C4-2B (cell line): Measurements from ENCODE around the gene DNMT1.

Experiments
- H3K27ac ChIP-seq: fragments of 450-650 bp; 2 replicates; pipeline ENCODE4 v1.5.1; 2017
- CTCF ChIP-seq: fragments of 450-650 bp; conservative IDR thresholded peaks from 2 replicates; pipeline ENCODE4 v1.5.1; 2017; ENCODE audit warnings: mild to moderate bottlenecking
- ZFX ChIP-seq: fragments of 450-650 bp; IDR thresholded peaks from 2 replicates; pipeline ENCODE4 v1.6.1; 2017

Gene DNMT1

DNA sequence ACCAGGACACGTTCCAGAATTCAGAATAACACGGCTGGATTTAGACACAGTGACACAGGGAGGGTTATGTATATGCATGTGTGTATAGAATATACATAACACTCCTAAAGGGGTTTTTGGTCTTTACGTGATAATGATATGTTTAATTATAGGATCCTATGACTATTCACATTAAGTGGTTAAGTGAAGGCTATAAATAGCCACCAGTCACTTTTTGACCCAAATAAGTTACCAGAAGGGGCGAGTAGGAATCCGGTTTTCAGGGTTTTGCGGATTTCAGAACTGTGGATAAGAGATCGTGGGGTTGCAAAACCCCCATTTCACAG lies 99.2 kb downstream of the DNMT1 start:
- H3K27ac ChIP-seq, result peak overlapping the region; percentile 78
- TF ChIP-seq ZFX (no peak), CTCF (no peak)

- H3K27ac ChIP-seq, result no peak overlapping the region
Measured at GRCh38 chr19:10093295-10094186, 101.2 kb downstream of the DNMT1 start.

DNA sequence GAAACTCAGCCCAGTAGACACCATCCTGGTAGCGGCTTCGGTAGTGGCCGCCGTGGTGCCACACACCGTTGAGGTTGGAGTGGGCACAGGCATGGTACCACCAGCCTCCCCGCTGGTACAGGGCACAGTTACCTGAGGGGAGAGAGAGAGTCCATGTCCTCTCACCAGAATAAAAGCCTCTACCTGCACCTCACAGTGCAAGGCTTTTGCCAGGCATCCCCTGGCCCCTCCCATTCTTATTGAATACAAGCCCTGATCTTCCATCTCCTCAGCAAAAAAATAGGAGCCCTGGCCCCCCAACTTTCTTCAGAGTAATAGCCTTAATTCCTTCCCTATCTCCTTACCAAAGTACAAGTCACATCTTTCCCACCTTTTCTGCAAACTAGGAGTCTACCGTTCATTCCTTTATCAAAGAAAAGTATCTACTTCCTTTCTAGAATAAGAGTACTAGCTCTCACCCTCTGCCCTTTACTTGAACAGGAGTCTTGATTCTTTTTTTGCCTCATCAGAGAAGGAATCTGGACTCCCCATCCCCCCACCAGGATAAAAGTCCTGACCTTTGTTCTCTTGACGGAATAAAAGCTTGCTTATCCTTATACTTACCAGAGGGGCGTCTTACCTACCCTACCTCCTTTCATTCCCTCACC lies 102.0 kb downstream of the DNMT1 start:
- TF ChIP-seq CTCF (no peak), ZFX (no peak)
- H3K27ac ChIP-seq, result no peak overlapping the region

More at GRCh38 chr19:10093295-10094186, 101.2 kb downstream of the DNMT1 start:
- TF ChIP-seq CTCF (no peak), ZFX (no peak)

- no peak overlapping the region for H3K27ac ChIP-seq
- TF ChIP-seq CTCF, result no peak
- no peak for TF ChIP-seq ZFX
Measured at GRCh38 chr19:10091895-10092641, 102.7 kb downstream of the DNMT1 start.

DNA sequence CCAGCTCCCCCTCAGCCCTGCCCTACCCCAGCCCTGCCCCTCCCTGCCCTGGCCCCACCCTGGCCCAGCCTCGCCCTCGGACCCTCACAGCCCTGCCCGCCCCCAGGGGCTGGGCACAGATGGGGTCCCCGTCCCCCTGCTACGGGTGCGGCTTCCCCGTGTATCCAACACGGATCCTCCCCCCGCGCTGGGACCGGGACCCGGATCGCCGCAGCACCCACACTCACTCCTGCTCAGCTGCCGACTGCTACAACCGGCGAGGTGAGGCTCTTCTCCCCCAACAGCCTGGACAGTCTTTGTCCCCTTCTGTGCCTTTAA lies 103.4 kb downstream of the DNMT1 start:
- H3K27ac ChIP-seq, result no peak overlapping the region
- no peak for TF ChIP-seq ZFX
- TF ChIP-seq CTCF, result no peak

DNA sequence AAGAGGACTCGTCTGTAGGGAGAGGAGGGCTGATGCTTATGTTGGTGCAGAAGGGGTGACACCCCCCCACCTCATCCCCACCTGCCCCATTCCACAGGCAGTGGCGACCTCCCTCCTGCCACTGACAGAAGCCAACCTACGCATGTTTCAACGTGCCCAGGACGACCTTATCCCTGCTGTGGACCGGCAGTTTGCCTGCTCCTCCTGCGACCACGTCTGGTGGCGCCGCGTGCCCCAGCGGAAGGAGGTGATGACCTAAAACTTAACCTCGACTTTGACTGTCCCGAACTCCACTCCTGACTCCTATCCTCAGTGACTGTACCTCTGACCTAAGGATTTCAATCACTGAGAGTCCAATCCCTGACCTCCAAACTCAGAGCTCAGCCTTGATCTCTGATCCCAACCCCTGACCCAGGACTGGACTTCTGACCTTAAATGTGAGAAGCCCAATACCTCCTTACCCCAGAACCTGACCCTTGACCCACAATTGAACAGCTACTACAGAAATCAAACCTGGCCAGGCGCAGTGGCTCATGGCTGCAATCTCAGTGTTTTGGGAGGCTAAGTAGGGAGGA lies 104.9 kb downstream of the DNMT1 start:
- TF ChIP-seq ZFX (no peak), CTCF (no peak)

More for the DNA sequence above, 104.9 kb downstream of the DNMT1 start:
- no peak overlapping the region for H3K27ac ChIP-seq
